GM12878 (cell line): ENCODE data around the gene TNNT2. TPM values are rescaled to one million over a fixed set of nuclear protein-coding genes. Genes with fewer than 3 reads are reported as not detected.

Experiments used
- BHLHE40 ChIP-seq, 2 experiments: fragments of 450-650 bp in 1 of 2; IDR thresholded peaks; 2 replicates each; pipeline ENCODE4 v1.6.1; 2011 to 2017; ENCODE audit warnings: low read depth in 2 of 2, borderline replicate concordance in 1 of 2, improper control_type of control experiment in 1 of 2, low read length in 1 of 2, mild to moderate bottlenecking in 1 of 2
- E4F1 ChIP-seq: fragments of 450-650 bp; IDR thresholded peaks from 2 replicates; pipeline ENCODE4 v1.6.1; 2018; ENCODE audit warnings: borderline replicate concordance, mild to moderate bottlenecking; ENCODE audit not compliant: partially characterized antibody
- ETV6 ChIP-seq, 2 experiments: fragments of 450-650 bp in 1 of 2; IDR thresholded peaks in 1 of 2; conservative IDR thresholded peaks in 1 of 2; 2 replicates each; pipeline ENCODE4 v1.6.1; 2014; ENCODE audit warnings: antibody characterized with exemption in 1 of 2, borderline replicate concordance in 1 of 2, low read depth in 1 of 2, mild to moderate bottlenecking in 1 of 2, moderate library complexity in 1 of 2
- IRF4 ChIP-seq: IDR thresholded peaks from 2 replicates; pipeline ENCODE4 v1.6.1; 2011; ENCODE audit warnings: low read depth, low read length
- IRF5 ChIP-seq: fragments of 450-650 bp; IDR thresholded peaks from 2 replicates; pipeline ENCODE4 v1.6.1; 2017; ENCODE audit warnings: borderline replicate concordance
- KLF5 ChIP-seq: fragments of 450-650 bp; IDR thresholded peaks from 2 replicates; pipeline ENCODE4 v1.6.1; 2014; ENCODE audit warnings: mild to moderate bottlenecking; ENCODE audit not compliant: partially characterized antibody
- MEF2B ChIP-seq: fragments of 450-650 bp; IDR thresholded peaks from 2 replicates; pipeline ENCODE4 v1.6.1; 2018; ENCODE audit warnings: mild to moderate bottlenecking, moderate library complexity; ENCODE audit not compliant: partially characterized antibody, poor library complexity, severe bottlenecking
- MTA2 ChIP-seq: fragments of 450-650 bp; IDR thresholded peaks from 2 replicates; pipeline ENCODE4 v1.6.1; 2016; ENCODE audit warnings: low read depth, mild to moderate bottlenecking, moderate library complexity
- MXI1 ChIP-seq: fragments of 150-350 bp; IDR thresholded peaks from 2 replicates; pipeline ENCODE4 v1.6.1; 2011; ENCODE audit warnings: low read depth, mild to moderate bottlenecking, inconsistent platforms, low read length, improper control_type of control experiment
- NKRF ChIP-seq: fragments of 450-650 bp; conservative IDR thresholded peaks from 2 replicates; pipeline ENCODE4 v1.6.1; 2017; ENCODE audit warnings: mild to moderate bottlenecking, moderate library complexity
- RELB ChIP-seq: fragments of 450-650 bp; IDR thresholded peaks from 2 replicates; pipeline ENCODE4 v1.6.1; 2017; ENCODE audit warnings: low read depth, mild to moderate bottlenecking, moderate library complexity
- SUPT20H ChIP-seq: IDR thresholded peaks from 2 replicates; pipeline ENCODE4 v1.6.1; 2011; ENCODE audit warnings: low read depth, mild to moderate bottlenecking, low read length, moderate library complexity, borderline replicate concordance; ENCODE audit not compliant: control insufficient read depth
- TARDBP ChIP-seq: IDR thresholded peaks from 2 replicates; pipeline ENCODE4 v1.6.1; 2016; ENCODE audit warnings: borderline replicate concordance
- ZNF622 ChIP-seq: fragments of 450-650 bp; IDR thresholded peaks from 2 replicates; pipeline ENCODE4 v1.6.1; 2017; ENCODE audit warnings: mild to moderate bottlenecking, inconsistent platforms
- polyA plus RNA-seq, 11 experiments: library from polyadenylated mRNA; depleted of rRNA in 4 of 11; unstranded in 6 of 11; stranded (reverse) in 5 of 11; fragments of >200 nt; fragmentation: Nextera tagmentation in 4 of 11; fragmentation: Illumina TruSeq in 1 of 11; extraction: Ambion mirVana in 4 of 11; extraction: Trizol in 1 of 11; gene quantifications; 1 replicate in 1 of 11; 2 replicates in 10 of 11; pipeline versions ENCODE4 v1.2.1 to v1.2.3, GENCODE V29; 2011 to 2016; ENCODE audit warnings: inconsistent platforms in 2 of 11, missing spikeins in 2 of 11, low read depth in 1 of 11
- total RNA-seq, 4 experiments: library from RNA; depleted of rRNA in 3 of 4; stranded (reverse); fragments of >200 nt in 3 of 4; fragmentation: Illumina TruSeq in 1 of 4; extraction: Trizol in 1 of 4; gene quantifications; 2 replicates each; pipeline versions ENCODE4 v1.2.1 to v1.2.3, GENCODE V29; 2013 to 2021
- TF ChIP-seq, protein P1 (sequence below): fragments of 450-650 bp; IDR thresholded peaks from 2 replicates; pipeline ENCODE4 v1.6.1; 2016; ENCODE audit warnings: mild to moderate bottlenecking
- TF ChIP-seq, protein P2 (sequence below): IDR thresholded peaks from 2 replicates; pipeline ENCODE4 v1.6.1; 2012; ENCODE audit warnings: low read length, inconsistent platforms

Gene TNNT2
- total and polyA plus RNA-seq, 10 of the 15 experiments (the other 5 are each of a cell fraction or from before 2014, with no cell fraction given) = 2.2 TPM; not detected in 9

GRCh38 chr1:201408176-201408833 lies 30.8 kb upstream of the TNNT2 start (continued):
- TF ChIP-seq E4F1 = no peak
- TF ChIP-seq BHLHE40 (IDR thresholded peaks at IDR 0.05; ENCODE audit: borderline replicate concordance in 1 of 2, low read depth in 2 of 2, low read length in 1 of 2) = no peak
- TF ChIP-seq KLF5 = no peak
- no peak for TF ChIP-seq MTA2
- no peak for TF ChIP-seq MEF2B
- TF ChIP-seq IRF5 = no peak
- no peak for TF ChIP-seq ZNF622
- TF ChIP-seq TARDBP = no peak
- TF ChIP-seq ETV6 (conservative IDR thresholded peaks at IDR 0.05 in 1 of 2, IDR thresholded peaks at IDR 0.05 in 1 of 2; ENCODE audit: borderline replicate concordance in 1 of 2, low read depth in 1 of 2) = no peak
- TF ChIP-seq SUPT20H = no peak
- TF ChIP-seq RELB = no peak
- TF ChIP-seq, protein P1, sequence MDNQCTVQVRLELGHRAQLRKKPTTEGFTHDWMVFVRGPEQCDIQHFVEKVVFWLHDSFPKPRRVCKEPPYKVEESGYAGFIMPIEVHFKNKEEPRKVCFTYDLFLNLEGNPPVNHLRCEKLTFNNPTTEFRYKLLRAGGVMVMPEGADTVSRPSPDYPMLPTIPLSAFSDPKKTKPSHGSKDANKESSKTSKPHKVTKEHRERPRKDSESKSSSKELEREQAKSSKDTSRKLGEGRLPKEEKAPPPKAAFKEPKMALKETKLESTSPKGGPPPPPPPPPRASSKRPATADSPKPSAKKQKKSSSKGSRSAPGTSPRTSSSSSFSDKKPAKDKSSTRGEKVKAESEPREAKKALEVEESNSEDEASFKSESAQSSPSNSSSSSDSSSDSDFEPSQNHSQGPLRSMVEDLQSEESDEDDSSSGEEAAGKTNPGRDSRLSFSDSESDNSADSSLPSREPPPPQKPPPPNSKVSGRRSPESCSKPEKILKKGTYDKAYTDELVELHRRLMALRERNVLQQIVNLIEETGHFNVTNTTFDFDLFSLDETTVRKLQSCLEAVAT = no peak
- TF ChIP-seq, protein P2, sequence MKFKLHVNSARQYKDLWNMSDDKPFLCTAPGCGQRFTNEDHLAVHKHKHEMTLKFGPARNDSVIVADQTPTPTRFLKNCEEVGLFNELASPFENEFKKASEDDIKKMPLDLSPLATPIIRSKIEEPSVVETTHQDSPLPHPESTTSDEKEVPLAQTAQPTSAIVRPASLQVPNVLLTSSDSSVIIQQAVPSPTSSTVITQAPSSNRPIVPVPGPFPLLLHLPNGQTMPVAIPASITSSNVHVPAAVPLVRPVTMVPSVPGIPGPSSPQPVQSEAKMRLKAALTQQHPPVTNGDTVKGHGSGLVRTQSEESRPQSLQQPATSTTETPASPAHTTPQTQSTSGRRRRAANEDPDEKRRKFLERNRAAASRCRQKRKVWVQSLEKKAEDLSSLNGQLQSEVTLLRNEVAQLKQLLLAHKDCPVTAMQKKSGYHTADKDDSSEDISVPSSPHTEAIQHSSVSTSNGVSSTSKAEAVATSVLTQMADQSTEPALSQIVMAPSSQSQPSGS = no peak
- no peak for TF ChIP-seq NKRF
- TF ChIP-seq IRF4 = no peak
- no peak for TF ChIP-seq MXI1
